HepG2 (cell line): ENCODE data around the gene ARG2. TPM values are rescaled to one million over a fixed set of nuclear protein-coding genes. Genes with fewer than 3 reads are reported as not detected.

ENCODE experiments used
- ATF7 ChIP-seq, 2 experiments: fragments of 450-650 bp in 1 of 2; sonication (generic) in 1 of 2; formaldehyde crosslinking in 1 of 2; IDR thresholded peaks; 2 replicates each; pipeline versions ENCODE4 v1.4.0 to v1.6.1; 2016 to 2020; ENCODE audit warnings: antibody characterized with exemption in 1 of 2, mild to moderate bottlenecking in 1 of 2, missing genetic modification reagents in 1 of 2
- GPBP1L1 ChIP-seq: sonication (generic); formaldehyde crosslinking; IDR thresholded peaks from 2 replicates; pipeline ENCODE4 v1.5.0; 2020; ENCODE audit warnings: mild to moderate bottlenecking, missing genetic modification reagents
- HNF1B ChIP-seq: sonication (generic); formaldehyde crosslinking; IDR thresholded peaks from 2 replicates; pipeline ENCODE4 v1.5.1; 2020; ENCODE audit warnings: mild to moderate bottlenecking, moderate library complexity, missing genetic modification reagents
- MED1 ChIP-seq: sonication (generic); formaldehyde crosslinking; IDR thresholded peaks from 2 replicates; pipeline ENCODE4 v1.4.0; 2020; ENCODE audit warnings: missing genetic modification reagents
- MYNN ChIP-seq: sonication (generic); formaldehyde crosslinking; IDR thresholded peaks from 2 replicates; pipeline ENCODE4 v1.4.0; 2020; ENCODE audit warnings: mild to moderate bottlenecking, low read depth, missing genetic modification reagents
- NR0B2 ChIP-seq: sonication (generic); formaldehyde crosslinking; IDR thresholded peaks from 2 replicates; pipeline ENCODE4 v1.4.0; 2020; ENCODE audit warnings: mild to moderate bottlenecking, missing genetic modification reagents
- NR2F6 ChIP-seq, 2 experiments: IDR thresholded peaks; 2 replicates each; pipeline ENCODE4 v1.6.1; 2016; ENCODE audit warnings: antibody characterized with exemption in 1 of 2, mild to moderate bottlenecking in 1 of 2
- PAXIP1 ChIP-seq: sonication (generic); formaldehyde crosslinking; conservative IDR thresholded peaks from 2 replicates; pipeline ENCODE4 v1.4.0; 2020; ENCODE audit warnings: mild to moderate bottlenecking, missing genetic modification reagents, moderate library complexity
- SOX5 ChIP-seq: IDR thresholded peaks from 2 replicates; pipeline ENCODE4 v1.6.1; 2016; ENCODE audit warnings: borderline replicate concordance
- SP2 ChIP-seq: sonication (generic); formaldehyde crosslinking; IDR thresholded peaks from 2 replicates; pipeline ENCODE4 v1.5.1; 2020; ENCODE audit warnings: mild to moderate bottlenecking, missing genetic modification reagents
- SSRP1 ChIP-seq: IDR thresholded peaks from 2 replicates; pipeline ENCODE4 v1.6.1; 2016; ENCODE audit warnings: control low read depth
- ZMAT3 ChIP-seq: sonication (generic); formaldehyde crosslinking; conservative IDR thresholded peaks from 2 replicates; pipeline ENCODE4 v1.7.0; 2021; ENCODE audit warnings: missing genetic modification reagents
- ZNF121 ChIP-seq: sonication (generic); formaldehyde crosslinking; IDR thresholded peaks from 2 replicates; pipeline ENCODE4 v1.5.0; 2020; ENCODE audit warnings: mild to moderate bottlenecking, missing genetic modification reagents
- ZNF224 ChIP-seq: sonication (generic); formaldehyde crosslinking; IDR thresholded peaks from 2 replicates; pipeline ENCODE4 v1.5.0; 2020; ENCODE audit warnings: mild to moderate bottlenecking, missing genetic modification reagents
- ZNF276 ChIP-seq: sonication (generic); formaldehyde crosslinking; IDR thresholded peaks from 2 replicates; pipeline ENCODE4 v1.4.0; 2020; ENCODE audit warnings: mild to moderate bottlenecking, low read depth, missing genetic modification reagents
- ZNF512 ChIP-seq: sonication (generic); formaldehyde crosslinking; IDR thresholded peaks from 2 replicates; pipeline ENCODE4 v1.4.0; 2020; ENCODE audit warnings: mild to moderate bottlenecking, missing genetic modification reagents
- polyA plus RNA-seq, 8 experiments: library from polyadenylated mRNA; depleted of rRNA in 3 of 8; stranded (reverse) in 7 of 8; unstranded in 1 of 8; fragments of >200 nt; fragmentation: Illumina TruSeq in 4 of 8; extraction: Trizol in 4 of 8; gene quantifications; 2 replicates each; pipeline versions ENCODE4 v1.2.1 to v1.2.3, GENCODE V29; 2011 to 2016; ENCODE audit warnings: low read depth in 4 of 8, missing spikeins in 1 of 8, mixed read lengths in 1 of 8; ENCODE audit not compliant: insufficient read depth in 1 of 8
- total RNA-seq, 5 experiments: library from RNA; depleted of rRNA; stranded (reverse); fragments of >200 nt; fragmentation: Illumina TruSeq; extraction: Trizol; gene quantifications; 2 replicates each; pipeline ENCODE4 v1.2.3, GENCODE V29; 2016; ENCODE audit warnings: low read depth in 1 of 5

The ARG2 gene
- total and polyA plus RNA-seq, 2 of the 13 experiments (the other 11 are each of a cell fraction or from before 2014, with no cell fraction given), result 37.5 to 73.6 TPM

- TF ChIP-seq SOX5 (CRISPR knock-in tag), result no peak
- no peak for TF ChIP-seq GPBP1L1 (CRISPR knock-in tag)
- no peak for TF ChIP-seq MYNN (CRISPR knock-in tag)
- no peak for TF ChIP-seq NR0B2 (CRISPR knock-in tag)
- TF ChIP-seq ZNF224 (CRISPR knock-in tag), result no peak
- no peak for TF ChIP-seq ZNF512 (CRISPR knock-in tag)
- no peak for TF ChIP-seq MED1 (CRISPR knock-in tag)
- 0 out of 2 replicates have a peak, but pooled peaks have one; percentile 16 for TF ChIP-seq PAXIP1 (CRISPR knock-in tag)
- no peak for TF ChIP-seq ZNF276
- no peak for TF ChIP-seq SP2 (CRISPR knock-in tag)
- no peak for TF ChIP-seq SSRP1
- TF ChIP-seq HNF1B (CRISPR knock-in tag), result no peak
- peak; percentile 46 for TF ChIP-seq ATF7 (IDR thresholded peaks at IDR 0.05)
- TF ChIP-seq ATF7 (CRISPR knock-in tag; IDR thresholded peaks at IDR 0.05), result no peak
- TF ChIP-seq ZNF121 (CRISPR knock-in tag), result no peak
- TF ChIP-seq ZMAT3, result no peak
- peak; percentile 40 for TF ChIP-seq NR2F6 (IDR thresholded peaks at IDR 0.05)
- TF ChIP-seq NR2F6 (CRISPR knock-in tag; IDR thresholded peaks at IDR 0.05), result no peak
These were observed 46.3 kb upstream of the ARG2 start (continued) for GRCh38 chr14:67573228-67574010.
